Nephron progenitor cell (in vitro differentiated cells): ENCODE measurements around the gene EXOC6B.

Experiments used
- DNase-seq: peaks from one replicate; pipeline ENCODE4 v3.0.0; 2021
- H3K27ac Mint-ChIP-seq: 2 replicates; pipeline ENCODE4 v1.8.0; 2021; ENCODE audit warnings: mild to moderate bottlenecking, moderate library complexity, mixed read lengths
- H3K27me3 Mint-ChIP-seq: 2 replicates; pipeline ENCODE4 v1.8.0; 2021; ENCODE audit warnings: mild to moderate bottlenecking, low read depth, mixed read lengths; ENCODE audit not compliant: poor library complexity
- H3K36me3 Mint-ChIP-seq: 2 replicates; pipeline ENCODE4 v1.8.0; 2021; ENCODE audit warnings: low read depth, mixed read lengths
- H3K4me1 Mint-ChIP-seq: 2 replicates; pipeline ENCODE4 v1.8.0; 2021; ENCODE audit warnings: mixed read lengths
- H3K4me3 Mint-ChIP-seq: 2 replicates; pipeline ENCODE4 v1.8.0; 2021; ENCODE audit warnings: mild to moderate bottlenecking, moderate library complexity, mixed read lengths
- H3K9me3 Mint-ChIP-seq: 2 replicates; pipeline ENCODE4 v1.8.0; 2021; ENCODE audit warnings: mild to moderate bottlenecking, moderate library complexity, mixed read lengths
- TF ChIP-seq, protein P1 (sequence below): fragments of 200-600 bp; sonication (generic); IDR thresholded peaks from 2 replicates; pipeline ENCODE4 v1.5.0; 2021; ENCODE audit warnings: antibody characterized with exemption

The EXOC6B gene

GRCh38 chr2:72140621-72140960 lies 685.2 kb downstream of the EXOC6B start:
- H3K4me3 Mint-ChIP-seq = no peak overlapping the region
- H3K9me3 Mint-ChIP-seq = no peaks in the 10 kb centered on the region
- H3K27ac Mint-ChIP-seq = no peak overlapping the region
- H3K4me1 Mint-ChIP-seq = peaks cover 39% of the 10 kb centered on the region
- TF ChIP-seq, protein P1, sequence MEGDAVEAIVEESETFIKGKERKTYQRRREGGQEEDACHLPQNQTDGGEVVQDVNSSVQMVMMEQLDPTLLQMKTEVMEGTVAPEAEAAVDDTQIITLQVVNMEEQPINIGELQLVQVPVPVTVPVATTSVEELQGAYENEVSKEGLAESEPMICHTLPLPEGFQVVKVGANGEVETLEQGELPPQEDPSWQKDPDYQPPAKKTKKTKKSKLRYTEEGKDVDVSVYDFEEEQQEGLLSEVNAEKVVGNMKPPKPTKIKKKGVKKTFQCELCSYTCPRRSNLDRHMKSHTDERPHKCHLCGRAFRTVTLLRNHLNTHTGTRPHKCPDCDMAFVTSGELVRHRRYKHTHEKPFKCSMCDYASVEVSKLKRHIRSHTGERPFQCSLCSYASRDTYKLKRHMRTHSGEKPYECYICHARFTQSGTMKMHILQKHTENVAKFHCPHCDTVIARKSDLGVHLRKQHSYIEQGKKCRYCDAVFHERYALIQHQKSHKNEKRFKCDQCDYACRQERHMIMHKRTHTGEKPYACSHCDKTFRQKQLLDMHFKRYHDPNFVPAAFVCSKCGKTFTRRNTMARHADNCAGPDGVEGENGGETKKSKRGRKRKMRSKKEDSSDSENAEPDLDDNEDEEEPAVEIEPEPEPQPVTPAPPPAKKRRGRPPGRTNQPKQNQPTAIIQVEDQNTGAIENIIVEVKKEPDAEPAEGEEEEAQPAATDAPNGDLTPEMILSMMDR = no peak
- H3K36me3 Mint-ChIP-seq = no peaks in the 10 kb centered on the region
- peaks cover 79% of the 10 kb centered on the region for H3K27me3 Mint-ChIP-seq
- DNase-seq = no peak

DNA sequence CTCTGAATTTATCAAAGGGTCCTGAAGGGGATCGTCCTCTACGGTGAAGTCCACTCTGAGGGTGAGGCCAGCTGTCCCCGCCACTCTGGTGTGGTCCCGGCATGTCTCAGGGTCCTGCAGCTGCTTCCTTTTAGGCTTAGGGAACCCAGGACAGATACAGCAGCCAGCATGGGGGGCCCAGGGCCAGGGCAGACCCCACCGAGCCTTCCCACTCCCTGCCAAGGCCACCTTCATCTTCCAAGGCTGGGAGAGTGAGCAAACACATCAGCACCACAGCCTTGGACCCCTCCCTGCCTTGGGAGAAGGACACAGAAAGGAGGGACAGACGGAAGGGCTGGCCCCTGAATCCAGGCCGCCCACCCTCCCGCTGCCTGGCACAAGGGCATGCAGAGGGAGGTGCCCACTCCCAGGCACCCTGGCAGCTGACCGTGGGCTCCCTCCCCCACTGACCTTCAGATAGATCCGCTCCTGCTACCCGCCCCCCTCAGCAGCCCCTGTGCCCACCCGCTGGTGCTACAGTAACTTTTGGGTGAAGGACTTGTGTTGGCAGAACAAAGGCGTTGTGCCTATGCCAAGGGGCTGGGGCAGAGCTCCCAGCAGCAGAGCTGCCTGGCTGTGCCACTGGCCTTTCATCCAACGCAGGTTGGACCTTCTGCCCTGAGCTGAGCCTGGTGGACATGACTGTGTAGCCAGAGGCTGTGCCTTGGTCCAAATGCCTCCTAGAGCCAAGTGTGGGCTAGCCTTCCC lies 685.8 kb downstream of the EXOC6B start:
- peaks cover 35% of the 10 kb centered on the region for H3K4me1 Mint-ChIP-seq
- no peak overlapping the region for H3K4me3 Mint-ChIP-seq
- no peak overlapping the region for H3K27ac Mint-ChIP-seq
- H3K9me3 Mint-ChIP-seq = no peaks in the 10 kb centered on the region
- H3K36me3 Mint-ChIP-seq = no peaks in the 10 kb centered on the region
- H3K27me3 Mint-ChIP-seq = peaks cover 74% of the 10 kb centered on the region
- TF ChIP-seq, protein P1 = no peak
- DNase-seq = no peak

GRCh38 chr2:72139471-72139873 lies 686.4 kb downstream of the EXOC6B start:
- Mint-ChIP-seq H3K36me3 (no peaks in the 10 kb centered on the region), H3K4me3 (no peak overlapping the region), H3K9me3 (no peaks in the 10 kb centered on the region), H3K27me3 (peaks cover 68% of the 10 kb centered on the region), H3K27ac (no peak overlapping the region), H3K4me1 (peaks cover 35% of the 10 kb centered on the region)
- no peak for DNase-seq
- TF ChIP-seq, protein P1 = no peak

DNA sequence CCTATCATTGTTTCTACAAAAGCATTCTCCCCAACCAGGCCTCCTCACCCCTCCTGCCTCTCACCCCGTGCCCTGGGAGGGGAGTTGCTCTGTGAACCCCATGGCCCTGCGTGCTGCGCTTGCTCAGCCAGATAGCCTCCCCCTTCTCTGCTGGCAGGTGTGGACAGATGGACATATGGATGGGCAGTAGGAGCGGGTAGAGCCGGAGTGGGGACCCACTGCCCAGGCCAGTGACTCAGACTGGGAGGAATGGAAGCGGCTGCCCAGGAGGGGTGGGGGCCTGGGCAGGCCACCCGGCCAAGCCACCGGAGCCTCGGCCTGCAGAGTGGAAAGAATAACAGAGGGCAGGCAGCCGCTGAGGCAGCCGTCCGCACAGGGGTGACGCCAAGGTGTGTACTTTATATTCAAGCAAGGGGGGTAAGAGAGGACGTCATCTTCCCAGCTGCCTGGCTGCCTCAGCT lies 686.9 kb downstream of the EXOC6B start:
- TF ChIP-seq, protein P1 = no peak
- H3K27ac Mint-ChIP-seq = no peak overlapping the region
- H3K4me3 Mint-ChIP-seq = no peak overlapping the region
- peaks cover 63% of the 10 kb centered on the region for H3K27me3 Mint-ChIP-seq
- DNase-seq = no peak
- H3K9me3 Mint-ChIP-seq = no peaks in the 10 kb centered on the region
- peaks cover 32% of the 10 kb centered on the region for H3K4me1 Mint-ChIP-seq
- no peaks in the 10 kb centered on the region for H3K36me3 Mint-ChIP-seq

GRCh38 chr2:72138011-72138881 lies 687.6 kb downstream of the EXOC6B start:
- TF ChIP-seq, protein P1 = no peak
- no peak for DNase-seq
- no peak overlapping the region for H3K4me3 Mint-ChIP-seq
- no peak overlapping the region for H3K27ac Mint-ChIP-seq
- H3K9me3 Mint-ChIP-seq = no peaks in the 10 kb centered on the region
- peaks cover 59% of the 10 kb centered on the region for H3K27me3 Mint-ChIP-seq
- peaks cover 26% of the 10 kb centered on the region for H3K4me1 Mint-ChIP-seq
- H3K36me3 Mint-ChIP-seq = no peaks in the 10 kb centered on the region
